GM18870 (cell line): ENCODE measurements around the gene PLAC8L1.
A peak's percentile ranks its signal among the peaks of the same experiment; 100 is the strongest.

Experiments used
- ATAC-seq: cut with Tn5 transposase; IDR thresholded peaks from one replicate; pipeline ENCODE4 v1.9.1; 2021; ENCODE audit warnings: moderate library complexity; ENCODE audit not compliant: unreplicated experiment

Gene PLAC8L1

DNA sequence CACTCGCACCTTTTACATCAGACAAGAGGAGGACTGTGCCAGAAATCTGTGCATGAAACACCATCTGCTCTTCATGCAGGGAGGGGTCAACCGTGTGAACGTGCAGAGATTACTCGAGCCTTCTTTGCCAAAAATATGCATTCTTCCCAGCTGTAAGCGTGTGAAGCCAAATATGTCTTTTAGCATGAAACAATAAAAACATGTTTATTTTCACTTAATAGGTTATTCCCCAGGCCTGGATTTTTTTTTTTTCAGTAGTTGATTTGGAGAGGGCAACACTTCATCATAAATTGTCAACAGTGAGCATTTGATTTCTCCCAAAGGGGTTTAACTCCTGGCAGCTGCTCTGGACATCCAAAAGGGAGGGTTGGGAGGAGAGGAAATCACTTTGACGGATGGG is 23.8 kb downstream of the PLAC8L1 start:
- ATAC-seq = no peak

DNA sequence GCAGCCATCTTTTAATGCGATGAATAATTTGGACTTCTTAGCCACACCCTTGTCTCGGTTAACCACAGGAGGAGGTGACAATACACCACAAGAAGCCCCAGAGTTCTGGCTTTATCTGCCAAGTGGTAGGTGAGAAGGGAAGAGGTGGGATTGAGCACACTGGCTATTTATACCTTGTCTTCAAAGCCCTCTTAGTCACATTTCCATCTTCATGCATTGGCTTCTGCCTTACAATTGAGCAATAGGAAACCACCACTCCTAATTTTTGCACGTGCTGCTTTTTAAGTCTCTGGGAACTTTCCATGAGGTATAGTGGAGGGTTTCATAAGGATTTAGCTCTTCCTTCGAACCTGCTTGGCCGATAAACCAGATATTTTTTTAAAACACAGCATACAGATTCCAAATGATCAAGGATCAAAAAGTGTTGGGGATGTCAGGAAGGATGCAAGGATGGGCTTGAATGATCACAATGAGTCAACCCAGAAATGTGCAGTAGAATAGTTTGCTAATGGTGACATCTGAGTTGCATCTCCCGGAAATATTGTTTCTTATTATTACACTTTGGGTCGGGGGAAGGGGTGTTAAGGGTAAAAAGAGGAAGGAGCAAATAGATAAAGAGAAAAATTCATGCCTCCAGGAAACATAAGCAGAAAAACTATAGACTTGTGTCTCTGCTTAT is 25.5 kb downstream of the PLAC8L1 start:
- no peak for ATAC-seq

DNA sequence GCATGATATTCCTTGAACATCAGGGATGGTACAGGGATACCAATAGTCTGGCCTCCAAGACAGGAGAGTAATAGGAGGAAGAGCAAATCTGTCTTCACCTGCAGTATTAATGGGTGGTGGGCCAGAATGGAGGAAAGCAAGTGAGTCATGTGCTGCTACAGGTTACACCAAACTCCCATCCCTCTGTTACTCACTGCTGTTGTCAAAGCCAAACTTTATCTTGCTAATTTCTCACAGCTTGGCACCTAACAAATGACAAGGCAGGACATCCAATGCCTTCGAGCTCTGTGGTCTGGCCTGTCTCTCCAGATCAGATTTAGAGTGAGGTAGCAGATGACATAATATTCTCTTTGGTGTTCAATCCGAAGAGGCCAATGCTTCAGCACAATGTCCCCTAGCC is 26.8 kb downstream of the PLAC8L1 start:
- ATAC-seq = no peak

DNA sequence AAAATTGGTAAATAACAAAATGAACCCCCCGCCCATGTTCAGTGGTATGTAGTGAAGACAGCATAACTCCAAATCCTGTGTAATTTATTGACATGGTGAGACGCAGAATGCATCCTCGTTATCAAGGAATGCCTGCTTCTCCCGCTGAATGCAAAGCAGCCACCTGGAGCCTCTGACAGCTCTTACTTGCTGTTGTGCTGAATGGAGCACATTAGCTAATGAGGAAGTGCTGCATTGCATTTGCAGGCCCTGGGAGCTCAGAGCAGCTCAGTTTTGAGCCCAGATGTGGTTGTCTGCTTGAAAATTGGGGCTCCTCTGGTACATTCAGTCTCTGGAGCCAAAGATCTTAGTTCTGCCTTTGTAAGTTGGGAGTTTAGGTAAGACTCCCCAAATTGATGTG is 28.9 kb downstream of the PLAC8L1 start:
- no peak for ATAC-seq

DNA sequence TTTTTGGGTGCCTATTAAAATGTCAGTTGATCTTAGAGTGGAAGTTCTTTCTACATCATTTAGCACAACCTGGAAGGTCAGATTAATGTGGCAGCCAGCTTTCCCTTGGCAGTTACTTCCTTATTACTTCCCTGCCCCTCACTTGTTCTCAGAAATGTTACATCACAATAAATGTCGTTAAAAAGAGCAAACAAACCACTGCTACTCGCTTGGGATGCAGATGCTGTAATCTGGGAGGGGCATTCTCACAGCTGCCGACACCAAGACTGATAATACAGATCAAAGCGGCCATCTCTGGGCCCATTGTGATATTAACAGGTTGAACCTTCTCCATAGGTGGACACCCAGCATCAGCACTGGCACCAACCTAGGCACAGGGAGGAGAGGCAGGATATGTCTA is 29.3 kb downstream of the PLAC8L1 start:
- ATAC-seq = no peak

DNA sequence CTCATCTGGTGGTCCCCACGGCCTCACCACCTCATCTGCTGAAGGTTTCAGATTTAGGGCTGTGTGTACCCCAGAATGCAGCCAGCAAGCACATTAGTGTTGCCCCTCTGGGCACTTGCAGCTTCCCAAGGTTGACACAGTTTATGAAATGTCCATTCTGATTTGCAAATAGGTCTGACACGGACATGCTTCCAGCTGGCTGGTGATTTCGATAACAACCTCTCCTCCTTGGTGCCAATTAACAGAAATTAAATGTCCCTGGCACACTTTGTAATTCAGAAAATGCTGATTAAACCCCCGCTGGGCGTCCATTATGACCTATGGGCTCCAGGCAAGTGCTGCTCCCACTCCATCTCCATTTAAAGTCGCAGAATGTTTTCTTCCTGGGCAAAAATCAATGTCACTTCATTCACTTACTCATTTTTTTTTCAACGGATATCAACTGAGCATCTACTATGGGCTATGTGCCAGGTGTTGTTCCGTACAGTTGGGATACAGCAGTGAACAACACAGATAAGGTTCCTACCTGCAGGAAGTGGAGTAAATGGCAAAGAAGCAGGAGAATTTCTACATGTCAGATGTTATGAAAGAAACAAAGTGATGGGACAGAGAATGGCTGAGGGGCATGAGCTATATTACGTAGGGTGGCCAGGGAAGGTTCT is 32.0 kb downstream of the PLAC8L1 start:
- ATAC-seq = no peak

DNA sequence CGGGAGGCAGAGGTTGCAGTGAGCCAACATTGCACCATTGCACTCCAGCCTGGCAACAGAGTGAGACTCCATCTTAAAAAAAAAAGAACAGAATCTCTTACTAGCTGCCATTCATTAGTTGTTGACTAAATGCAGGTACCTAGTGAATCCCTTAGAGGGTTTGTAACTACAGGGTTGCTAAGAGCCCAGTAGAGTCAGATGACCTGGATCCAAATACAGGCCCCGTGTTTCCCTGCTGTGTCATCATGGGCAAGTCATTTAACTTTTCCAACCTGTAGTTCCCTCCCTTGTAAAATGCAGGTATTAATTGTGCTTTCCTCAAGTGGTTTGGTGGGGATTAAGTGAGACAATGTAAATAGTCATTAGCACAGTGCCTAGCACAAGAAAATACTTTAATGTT is 32.8 kb downstream of the PLAC8L1 start:
- no peak for ATAC-seq

DNA sequence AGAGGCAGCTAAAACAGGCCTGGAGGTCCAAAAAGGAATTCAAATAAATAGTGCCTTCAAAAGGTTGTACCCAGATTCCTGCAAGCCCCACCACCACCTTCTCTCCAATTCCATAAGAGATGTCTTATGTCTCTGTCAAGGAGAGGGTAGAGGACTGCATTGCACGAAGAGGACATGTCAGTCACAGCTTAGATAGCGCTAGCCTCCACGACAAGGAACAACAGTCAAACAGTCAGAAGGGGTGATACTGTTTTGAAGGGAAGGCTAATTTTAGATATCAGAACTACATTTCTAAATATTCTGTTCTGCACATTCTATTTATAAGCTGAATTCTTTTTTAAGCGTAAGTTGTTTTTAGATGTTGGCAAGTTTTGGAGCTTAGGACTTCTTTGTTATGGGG is 34.2 kb downstream of the PLAC8L1 start:
- ATAC-seq = no peak

DNA sequence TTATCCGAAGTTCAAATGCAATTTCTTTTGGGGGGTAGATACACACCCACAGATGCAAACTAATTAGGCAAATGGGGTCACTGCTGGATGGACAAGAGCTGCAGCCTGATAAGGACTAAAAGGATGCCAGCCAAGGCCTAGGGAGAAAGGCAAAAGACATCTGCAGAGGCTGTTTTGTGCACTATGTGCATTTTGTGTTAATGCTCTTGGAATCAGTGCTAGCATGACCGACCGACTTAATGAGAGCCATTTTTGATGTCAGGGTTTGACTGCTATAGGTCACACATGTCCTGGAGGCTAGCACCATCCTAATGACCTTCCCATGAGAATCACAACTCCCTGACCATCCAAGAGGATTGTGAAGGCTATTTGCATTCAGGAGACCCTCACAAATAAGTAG is 34.6 kb downstream of the PLAC8L1 start:
- no peak for ATAC-seq

DNA sequence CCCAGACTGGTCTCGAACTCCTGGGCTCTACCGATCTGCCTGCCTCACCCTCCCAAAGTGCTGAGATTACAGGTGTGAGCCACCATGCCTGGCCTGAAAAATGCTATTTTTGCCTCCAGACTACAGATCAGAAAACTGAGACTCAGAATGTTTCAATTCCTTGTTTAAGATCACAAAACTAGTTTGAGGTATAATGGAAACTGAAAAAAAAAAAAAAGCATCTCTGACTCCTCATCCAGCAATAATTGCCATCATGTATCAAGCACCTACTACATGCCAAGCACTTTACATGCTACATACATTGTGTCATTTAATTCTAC is 35.6 kb downstream of the PLAC8L1 start:
- ATAC-seq = peak; percentile 31

DNA sequence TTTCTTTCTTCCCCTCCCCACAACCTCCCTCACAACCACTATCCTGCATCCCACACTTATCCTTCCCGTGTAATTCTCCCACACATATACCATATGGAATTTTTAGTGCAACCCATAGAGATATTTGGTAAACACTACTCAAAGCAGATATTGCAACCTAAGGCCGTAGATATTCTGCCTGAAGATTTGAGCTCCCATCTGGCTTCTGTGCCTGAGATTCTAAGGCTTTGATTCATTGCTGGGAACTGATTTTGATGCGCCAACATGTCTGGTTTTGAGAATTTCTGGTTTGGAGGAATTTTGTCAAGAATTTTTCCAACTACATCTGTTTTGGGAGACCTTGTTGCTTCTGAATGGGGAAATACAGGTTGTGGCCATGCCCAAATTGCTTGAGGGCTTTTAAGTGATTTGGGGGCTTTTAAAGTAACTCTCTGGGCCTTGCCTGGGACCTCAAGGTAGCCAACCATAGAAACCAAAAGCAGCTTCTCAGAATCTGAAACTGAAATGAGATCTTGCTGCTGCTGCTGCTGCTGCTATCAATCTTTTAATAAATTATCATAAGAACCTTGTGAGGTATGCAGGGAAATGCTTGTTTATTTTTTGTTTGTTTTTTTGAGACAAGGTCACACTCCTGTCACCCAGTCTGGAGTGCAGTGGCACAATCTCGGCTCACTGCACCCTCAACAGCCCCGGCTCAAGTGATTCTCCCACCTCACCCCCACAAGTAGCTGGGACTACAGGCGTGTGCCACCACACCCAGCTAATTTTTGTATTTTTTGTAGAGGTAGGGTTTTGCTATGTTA is 36.2 kb downstream of the PLAC8L1 start:
- peak; percentile 66 for ATAC-seq

DNA sequence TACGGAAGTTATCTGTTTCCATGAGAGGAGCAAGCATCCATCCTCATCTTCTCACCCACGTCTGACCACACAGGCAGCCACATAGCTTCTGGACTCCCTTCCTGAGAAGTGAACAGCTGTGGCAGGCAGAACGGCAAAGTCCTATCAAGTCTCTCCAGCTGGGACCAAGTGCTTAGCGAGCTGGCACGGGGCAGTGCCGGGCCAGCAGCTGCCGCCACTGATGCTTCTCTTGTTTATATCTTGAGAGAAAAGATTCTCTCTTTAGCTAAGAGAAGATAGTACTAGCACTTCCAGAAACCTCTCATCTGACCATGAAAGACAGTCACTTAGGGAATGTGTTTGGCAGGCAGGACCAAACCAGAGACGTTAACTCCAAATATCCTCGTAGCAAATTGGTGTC is 37.2 kb downstream of the PLAC8L1 start:
- ATAC-seq = no peak

DNA sequence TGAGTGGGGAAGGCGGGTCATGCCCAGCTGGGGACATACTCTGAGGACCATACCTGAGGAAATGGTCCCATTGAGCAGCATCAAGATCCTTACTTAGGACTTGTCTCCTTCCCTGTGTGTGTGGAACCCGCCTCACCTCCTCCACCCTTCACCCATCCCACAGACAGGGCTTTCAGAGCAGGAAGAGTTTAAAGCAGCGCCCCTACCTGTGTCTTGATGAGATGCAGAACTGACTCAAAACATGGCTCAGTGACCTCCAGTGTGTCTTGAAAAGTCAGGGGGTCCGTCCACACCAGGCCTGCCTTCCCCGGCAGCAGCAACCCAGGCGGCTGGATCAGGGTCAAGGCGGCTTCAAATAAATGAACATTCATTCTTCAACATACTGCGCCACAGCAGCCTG is 38.4 kb downstream of the PLAC8L1 start:
- ATAC-seq = no peak

DNA sequence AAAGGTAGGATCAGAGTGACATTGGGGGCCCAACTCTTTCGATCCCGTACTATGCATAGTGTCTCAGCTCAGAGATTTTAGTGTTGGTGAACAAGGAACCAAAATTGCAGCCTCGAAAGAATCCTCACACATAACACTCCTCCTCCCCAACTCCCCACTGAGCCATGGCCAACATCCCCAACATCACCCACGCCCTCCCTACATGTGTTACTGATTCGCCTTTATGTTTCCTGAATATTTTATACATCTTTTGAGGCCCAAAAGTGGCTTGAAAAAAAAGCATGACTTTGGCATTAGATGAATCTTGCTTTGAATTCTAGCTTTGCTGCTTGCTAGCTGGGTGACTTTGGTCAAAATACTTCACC is 45.2 kb downstream of the PLAC8L1 start:
- ATAC-seq = no peak

DNA sequence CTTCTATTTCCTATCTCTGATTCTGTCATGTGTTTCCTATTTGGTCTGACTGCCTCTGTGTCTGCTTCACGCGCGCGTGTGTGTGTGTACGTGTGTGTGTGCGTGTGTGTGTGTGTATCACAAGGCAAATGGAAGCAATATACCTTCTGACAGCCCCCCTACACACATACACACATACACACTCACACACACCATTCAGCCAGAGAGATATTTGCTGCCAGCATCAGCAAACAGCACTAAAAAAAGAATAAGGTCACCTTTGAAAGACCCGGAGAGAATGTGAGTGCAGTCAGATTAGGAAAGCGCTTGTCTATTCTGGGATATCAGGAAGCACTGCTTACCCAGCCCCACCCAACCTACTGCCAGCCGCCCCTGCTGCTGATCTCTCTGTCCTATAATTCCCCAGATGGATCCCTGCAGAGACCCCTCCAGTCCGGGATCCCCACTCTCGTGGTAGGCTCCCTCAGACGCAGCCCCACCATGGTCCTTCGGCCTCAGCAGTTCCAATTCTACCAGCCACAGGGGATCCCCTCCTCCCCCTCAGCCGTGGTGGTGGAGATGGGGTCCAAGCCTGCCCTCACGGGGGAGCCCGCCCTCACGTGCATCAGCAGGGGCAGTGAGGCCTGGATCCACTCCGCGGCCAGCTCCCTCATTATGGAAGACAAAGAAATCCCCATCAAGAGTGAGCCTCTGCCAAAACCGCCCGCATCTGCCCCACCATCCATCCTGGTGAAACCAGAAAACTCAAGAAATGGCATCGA is 45.7 kb downstream of the PLAC8L1 start:
- ATAC-seq = no peak

DNA sequence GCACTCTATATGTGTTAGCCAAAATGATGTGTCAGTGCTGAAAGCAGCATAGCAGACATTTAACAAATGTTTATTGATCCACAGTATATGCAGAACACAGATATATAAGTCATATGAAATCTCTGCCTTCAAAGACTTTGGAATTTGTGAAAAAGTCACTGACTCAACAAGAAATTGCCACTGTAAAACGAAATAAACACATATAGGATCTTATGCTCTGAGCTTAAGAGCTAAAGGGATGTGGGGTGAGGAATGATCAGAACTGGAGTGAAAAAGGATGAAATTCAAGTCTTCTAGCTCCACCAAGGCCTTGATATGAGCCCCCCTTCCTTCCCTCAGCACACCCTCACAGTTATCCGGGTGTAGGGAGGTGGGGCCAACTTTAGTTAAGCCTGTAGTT is 49.9 kb downstream of the PLAC8L1 start:
- no peak for ATAC-seq

DNA sequence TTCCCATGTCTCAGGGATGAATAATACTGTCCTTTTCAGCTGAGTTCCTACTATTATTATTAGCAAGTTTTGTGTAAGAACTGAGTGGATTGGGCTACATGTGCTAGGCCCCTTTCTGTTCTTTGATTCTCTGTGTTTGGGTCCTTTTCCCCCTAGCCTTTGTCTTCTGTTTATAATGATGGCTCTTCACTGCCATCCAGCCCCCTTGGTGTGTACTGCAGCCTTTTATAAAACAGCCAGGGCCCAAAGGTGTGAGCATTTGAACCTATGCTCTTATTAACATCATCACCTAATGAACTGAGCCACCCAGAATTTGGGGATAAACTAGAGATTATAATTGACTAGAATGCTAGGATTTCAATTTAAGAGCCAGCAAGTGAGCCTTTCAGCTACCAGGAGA is 52.6 kb downstream of the PLAC8L1 start:
- ATAC-seq = peak; percentile 54

DNA sequence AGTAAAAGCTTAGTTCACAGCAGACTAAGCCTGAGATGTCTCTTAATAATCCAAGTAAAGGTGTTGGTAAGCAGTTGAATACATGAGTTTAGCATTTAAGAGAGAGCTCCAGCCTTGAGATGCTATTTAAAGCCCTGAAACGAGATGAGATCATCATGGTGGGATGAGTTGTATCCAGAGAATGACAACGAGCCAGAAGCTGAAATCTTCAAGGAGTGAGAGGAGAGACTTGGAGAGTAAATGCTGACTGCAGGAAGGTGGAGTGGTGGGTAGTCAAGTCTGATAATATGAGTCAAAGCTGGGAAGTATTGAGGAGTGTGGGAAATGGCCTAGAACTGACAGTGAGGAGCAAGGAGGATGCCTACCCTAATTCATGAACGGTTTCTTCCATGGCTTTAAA is 53.7 kb downstream of the PLAC8L1 start:
- no peak for ATAC-seq

DNA sequence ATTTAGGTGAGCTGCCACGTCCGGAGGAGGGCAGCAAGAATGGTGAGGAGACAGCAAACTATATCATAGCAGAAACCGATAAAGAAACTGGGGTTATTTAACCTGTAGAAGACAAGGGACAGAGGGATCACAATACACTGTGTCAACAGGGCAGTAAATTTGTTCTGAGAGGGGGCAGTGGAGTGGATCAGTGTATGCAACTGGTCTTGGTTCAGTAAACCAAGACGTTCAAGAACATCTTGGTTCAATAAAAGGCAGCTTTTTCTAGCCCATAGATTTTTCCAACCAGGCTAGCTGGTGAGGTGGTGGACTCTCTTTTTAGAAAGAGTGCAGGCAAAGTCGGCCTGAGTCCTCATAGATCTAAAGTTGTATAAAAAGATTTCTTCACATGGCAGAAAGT is 55.3 kb downstream of the PLAC8L1 start:
- ATAC-seq = no peak

DNA sequence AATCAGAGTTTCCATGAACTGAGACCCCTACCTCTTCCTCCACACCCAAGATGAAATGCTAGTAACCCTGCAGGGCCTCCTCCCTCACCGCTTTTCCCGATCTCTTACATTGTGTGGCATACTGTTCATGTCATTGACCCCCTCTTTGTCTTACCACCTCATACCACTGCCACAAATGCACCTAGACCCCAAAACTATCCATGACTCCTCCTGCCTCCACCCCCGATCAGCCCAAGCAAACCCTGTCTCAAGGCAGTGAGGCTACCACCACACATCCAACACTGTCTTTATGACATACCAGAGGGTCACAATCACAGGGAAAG is 55.7 kb downstream of the PLAC8L1 start:
- ATAC-seq = no peak

DNA sequence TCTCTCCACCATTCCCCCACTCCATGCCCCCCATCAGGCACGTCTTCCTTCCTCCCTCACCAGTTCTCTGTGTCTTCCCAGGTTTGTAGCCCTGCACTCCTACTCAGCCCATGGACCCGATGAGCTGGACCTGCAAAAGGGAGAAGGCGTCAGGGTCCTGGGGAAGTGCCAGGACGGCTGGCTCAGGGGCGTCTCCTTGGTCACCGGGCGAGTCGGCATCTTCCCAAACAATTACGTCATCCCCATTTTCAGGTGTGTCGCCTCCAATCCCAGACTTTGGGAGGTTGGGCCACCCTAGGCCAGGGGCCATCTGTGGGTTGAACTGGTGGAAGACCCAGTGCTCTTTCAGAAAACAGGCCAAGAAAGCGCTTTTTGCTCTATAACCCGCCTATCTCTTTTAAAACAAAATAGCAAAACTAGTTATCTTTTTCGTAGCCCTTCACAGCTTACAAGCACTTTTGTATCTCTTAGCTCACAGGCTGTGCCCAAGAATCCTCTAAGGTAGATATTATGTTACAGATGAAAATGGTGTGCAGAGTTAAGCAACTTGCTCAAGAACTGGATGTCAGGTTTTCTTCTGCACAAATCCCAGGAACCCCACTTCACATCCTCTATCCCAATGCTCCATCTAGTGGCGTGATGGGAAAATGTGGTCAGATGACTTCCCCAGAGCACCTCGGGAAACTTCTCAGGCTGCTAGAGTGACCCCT is 56.2 kb downstream of the PLAC8L1 start:
- ATAC-seq = no peak
